Activated T-cell treated with anti-CD3 and anti-CD28 coated beads, Interleukin-2, amount 50 U/mL, for 1 hour (primary cell): ENCODE results near the gene SSU72.
A peak's percentile ranks its signal among the peaks of the same experiment; 100 is the strongest.
"Not testable (repeated sequence)": the region's sequence is repeated elsewhere in the genome, so short reads cannot be mapped to it uniquely, and the experiment has no call there.

ENCODE experiments used
- DNase-seq: peaks from one replicate; pipeline ENCODE4 v3.0.0-alpha.2; 2020

Gene SSU72

GRCh38 chr1:1609822-1610485 is 35.3 kb upstream of the SSU72 start:
- no peak for DNase-seq

GRCh38 chr1:1606232-1606631 is 31.6 kb upstream of the SSU72 start:
- DNase-seq: no peak

DNA sequence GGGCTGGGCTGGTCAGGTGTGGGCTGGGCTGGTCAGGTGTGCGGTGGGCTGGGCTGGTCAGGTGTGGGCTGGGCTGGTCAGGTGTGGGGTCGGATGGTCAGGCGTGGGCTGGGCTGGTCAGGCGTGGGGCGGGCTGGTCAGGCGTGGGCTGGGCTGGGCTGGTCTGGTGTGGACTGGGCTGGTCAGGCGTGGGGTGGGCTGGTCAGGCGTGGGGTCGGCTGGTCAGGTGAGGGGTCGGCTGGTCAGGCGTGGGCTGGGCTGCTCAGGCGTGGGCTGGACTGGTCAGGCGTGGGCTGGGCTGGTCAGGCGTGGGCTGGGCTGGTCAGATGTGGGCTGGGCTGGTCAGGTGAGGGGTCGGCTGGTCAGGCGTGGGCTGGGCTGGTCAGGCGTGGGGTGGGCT is 31.1 kb upstream of the SSU72 start:
- DNase-seq: no peak

- no peak for DNase-seq
These were observed 30.4 kb upstream of the SSU72 start for GRCh38 chr1:1605034-1605591.

GRCh38 chr1:1604374-1605033 is 29.8 kb upstream of the SSU72 start:
- DNase-seq: no peak

- DNase-seq: no peak
These were observed 29.2 kb upstream of the SSU72 start for GRCh38 chr1:1603671-1604373.

DNA sequence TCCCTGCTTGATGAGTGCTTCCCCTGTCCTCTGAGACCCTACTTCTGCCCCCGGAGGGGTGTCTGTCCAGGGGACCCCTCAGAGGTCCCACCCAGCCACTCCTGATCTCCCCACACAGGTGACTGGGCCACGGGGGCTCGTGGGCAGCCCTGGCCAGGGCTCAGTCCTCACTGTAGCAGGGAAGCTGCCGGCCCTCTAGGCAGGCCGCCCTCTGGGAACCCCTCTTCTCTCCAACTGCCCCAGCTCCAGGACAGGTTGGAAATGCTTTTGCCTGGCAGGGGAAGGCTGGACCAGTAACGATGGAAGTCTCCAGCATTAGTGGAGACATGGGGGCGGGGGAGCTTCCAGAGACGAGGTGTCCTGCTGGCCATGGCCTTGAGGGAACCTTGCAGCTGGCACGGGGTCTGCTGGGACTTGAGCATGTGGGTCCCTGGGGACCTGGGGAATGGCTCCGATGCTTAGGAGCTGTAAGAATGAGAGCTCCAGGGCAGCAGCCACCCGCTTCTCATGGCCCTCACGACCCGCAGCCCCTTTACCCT is 28.4 kb upstream of the SSU72 start:
- no peak for DNase-seq

DNA sequence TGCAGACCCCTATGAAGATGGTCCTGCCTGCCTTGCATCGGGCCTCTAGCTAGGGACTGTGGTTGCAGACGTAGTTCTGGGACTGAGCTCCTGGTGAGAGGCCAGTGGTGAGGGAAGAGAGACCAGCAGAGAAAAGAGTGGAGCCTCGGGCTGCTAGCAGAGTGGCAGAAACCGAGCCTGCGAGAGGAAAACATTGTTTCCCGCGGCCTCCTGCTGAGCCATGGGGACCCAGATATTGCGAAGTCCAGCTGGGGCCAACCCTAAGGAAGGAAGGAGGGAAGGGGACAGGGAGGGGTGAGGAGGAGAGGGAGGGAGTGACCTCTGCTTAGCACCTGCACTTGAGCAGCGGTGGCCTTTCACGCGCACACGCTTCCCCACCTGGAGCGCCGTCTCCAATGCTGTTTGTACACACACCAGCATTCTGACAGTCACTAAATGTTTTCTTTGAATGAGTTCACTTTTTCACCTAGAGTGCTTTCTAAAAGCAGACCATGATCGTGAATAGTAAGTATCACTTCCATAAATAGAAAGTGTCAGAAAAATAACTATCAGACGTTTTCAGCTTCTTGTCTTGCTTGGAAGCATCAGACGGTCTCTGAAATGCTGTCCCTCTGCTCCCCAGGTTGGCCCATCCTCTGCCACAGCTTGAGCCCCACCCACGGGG is 27.8 kb upstream of the SSU72 start:
- no peak for DNase-seq

DNA sequence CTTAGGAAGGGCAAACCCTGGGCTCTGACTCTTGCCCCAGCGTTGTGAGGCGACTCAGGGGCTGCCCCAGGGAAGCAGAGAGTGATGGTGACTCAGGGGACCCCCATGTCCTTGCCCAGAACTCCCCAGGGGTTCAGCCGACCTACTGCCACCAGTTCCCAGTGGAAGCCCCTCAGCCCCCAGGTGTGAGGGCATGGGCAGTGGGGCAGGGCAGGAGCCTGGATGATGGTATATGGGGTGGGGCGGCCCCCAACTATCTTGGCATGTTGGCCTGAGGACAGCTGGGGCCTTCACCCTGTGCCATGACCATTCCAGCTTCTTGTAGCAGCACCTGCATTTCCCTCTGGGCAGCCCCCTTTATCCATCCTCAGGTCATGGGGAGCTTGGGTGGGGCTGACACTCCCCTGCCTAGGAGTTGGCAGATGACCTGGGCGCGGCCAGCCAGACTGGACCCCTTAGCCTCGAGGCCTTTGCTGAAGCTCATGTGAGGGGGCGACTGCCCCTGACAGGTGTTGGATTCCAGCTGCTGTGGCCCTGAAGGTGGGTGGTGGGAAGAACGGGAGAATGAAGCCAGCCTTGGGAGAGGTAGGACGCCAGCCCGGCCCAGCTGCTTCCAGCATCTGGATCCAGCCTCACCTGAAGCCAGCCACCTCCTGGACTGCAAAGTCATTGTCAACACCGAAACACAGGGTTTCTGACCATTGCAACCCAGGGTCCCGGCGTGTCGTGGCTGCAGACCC is 27.1 kb upstream of the SSU72 start:
- no peak for DNase-seq

DNA sequence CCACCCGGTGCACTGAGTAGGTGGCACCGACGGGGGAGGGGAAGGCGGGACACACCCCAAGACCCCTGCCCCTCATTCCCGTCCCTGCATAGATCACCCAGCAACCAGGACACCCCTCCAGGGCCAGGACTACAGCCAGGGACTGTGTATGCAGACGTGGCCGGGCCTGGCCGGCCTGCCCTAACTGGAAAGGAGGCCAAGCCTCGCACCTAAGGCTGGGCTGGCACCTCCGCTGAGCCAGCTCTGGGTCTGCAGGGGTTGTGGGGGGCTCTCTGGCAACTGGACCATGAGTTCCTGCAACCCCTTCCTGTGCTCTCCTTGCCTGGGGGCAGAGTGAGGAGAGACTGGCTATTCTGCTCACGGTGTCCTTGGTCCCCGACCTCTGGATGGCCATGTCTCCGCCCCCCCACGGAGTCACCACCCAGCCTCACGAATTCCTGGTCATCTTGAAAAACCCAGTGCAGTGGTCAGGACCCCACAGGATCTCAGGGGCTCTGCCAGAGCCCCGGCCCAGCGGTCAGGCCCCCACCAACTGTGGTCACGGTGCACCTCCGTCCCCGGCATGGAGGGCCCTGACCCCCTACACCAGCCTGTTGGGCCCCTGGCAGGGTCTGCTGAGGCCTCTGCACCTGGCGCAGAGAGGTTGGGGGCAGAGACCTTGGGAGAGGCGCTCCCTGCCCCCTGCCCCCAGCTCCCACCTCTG is 26.3 kb upstream of the SSU72 start:
- no peak for DNase-seq

DNA sequence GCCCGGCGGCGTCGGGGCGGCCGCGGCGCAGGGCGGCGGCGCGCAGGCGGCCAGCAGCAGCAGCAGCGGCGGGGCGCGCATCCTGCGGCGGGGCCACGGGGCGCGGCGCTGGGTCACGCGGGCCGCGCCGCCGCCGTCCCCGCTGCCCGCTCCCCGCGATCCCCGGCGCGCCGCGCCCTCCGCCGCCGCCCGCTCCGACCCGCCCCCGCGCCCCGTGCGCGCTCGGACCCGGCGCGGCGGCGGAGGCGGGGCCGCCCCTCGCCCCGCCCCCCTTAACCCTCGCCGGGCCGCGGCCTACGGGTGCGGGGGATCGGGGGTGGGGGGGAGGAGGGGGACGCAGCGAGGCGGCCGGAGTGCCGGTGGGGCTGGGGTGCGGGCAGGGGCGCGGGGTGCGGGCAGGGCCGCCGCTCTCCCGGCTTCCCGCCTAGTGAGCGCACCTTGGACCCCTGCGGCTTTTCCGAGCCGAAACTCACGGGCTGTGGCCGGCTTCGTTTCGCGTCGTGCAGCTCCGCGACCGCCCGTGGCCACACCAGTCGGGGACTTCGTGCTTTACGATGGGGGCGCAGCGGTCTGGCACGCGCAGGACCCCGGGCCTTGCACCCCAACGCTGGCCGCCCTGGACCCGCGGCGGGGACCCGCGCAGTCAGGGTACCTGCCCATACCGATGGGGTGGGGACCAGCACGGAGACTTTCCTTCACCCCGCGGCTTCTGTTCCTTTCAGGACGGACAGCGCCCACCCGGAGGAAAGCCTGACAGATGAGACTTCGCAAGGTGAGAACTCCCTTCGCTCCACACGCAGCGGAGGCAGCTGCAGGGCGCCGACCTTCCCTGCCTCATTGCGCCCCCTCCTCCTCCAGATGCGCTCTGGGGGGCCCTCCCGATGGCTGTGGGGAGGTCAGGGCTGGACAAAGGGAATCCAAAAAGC is 25.5 kb upstream of the SSU72 start, which contains the start of gene FNDC10:
Gene FNDC10 (minus strand): TSS at position 201 of the 926 bp plus-strand sequence. CDS start 120 bp downstream, at position 81.
- DNase-seq: no peak

DNA sequence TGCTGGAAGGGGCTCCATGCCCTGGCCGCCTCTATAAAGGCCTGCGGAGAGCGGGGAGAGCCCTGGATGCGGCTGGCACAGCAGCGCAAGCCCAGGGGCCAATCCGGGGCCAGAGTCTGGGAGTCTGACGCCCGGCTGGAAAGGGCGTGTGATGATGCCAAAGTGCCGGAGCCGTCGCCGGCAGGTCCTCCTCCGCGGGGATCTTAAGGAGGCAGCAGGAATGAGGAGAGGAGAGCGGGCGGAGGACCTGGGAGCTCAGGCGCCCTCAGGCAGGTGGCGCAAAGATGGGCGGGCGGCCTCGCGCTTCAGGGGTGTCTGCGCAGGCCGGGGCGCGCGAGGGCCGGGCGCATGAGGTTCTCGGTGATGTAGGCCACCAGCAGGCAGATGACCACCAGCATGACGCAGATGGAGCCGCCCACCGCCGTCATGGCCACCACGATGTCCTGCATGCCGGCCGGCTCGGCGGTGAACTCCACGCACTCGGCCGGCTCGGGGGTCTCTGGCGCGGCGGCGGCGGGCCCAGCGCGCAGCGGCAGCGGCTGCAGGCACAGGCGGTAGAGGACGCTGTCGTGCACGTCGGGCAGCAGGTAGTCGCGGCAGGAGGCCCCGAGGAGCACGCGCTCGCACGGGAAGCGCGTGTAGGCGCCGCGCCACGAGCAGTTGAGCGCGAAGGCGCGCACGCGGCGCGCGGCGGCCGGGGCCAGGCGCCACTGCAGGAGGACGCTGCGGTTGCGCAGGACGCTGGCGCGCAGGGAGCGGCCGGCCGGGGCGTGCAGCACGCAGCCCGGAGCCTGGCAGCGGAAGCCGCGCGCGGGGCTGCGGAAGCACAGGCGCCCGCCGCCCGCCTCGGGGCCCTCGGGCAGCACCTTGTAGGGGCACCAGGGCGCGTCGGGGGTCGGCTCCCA is 24.6 kb upstream of the SSU72 start:
- peak; percentile 47 for DNase-seq

- no peak for DNase-seq
These were observed 24.0 kb upstream of the SSU72 start for GRCh38 chr1:1598720-1599029.

DNA sequence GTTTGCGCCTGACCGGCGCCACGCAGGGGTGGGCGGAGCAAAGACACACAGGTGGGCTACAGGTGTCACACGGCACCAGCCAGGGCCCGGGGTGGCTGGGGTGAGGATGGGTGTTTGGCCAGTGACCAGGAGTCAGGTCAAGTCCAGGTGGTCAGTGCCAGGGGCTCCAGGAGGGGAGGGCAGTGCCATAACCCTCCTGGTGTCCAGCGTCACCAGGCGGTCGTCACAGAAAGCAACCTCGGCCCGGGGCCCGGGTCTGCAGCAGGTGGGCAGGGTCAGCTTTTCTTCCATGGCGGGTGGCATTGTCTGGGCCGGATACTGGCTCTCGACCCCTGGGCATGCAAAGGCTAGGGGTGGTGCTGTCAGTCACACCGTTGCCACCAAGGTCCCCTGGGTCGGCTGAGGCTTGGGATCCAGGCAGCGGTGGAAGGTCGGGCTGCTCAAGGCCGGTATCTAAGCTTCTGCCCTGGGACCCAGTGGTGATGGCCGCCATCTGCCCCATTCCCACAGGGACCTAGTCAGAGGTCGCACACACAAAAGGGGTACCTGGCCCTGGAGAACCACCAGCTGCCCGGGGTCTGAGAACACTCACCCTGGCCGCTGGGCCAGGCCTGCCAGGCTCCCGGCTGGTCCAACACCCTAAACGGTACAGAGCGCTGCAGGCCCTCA is 23.5 kb upstream of the SSU72 start:
- DNase-seq: no peak

DNA sequence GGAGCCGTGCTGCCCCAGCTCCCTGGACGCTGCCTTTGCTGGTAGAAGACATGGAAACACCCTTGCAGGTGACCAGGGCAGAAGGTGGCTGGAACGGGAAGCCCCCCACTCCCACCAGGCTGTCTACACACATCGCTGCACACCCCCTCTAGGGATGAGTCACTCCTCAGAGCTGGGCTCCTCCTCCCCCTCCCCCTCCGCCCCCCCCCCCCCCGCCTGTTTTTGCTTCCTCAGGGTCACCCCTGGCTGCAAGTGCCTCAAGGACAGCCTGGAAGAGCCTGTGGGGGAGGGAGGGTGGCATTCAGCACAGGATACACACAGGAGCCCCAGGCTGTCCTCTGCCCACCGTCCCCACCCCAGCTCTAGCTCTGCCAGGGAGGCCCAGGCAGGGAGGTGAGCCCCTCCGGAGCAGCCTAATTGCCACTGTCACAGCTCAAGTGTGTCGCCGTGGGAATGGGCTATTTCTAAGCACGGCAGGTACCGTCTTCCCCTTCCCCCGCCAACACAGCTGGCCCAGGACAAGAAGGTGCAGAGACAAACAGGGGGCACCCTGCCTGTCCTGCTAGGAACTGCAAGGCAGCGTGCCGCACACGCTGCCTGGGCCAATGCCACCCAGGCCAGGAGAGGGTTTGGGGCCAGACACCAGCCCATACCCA is 22.7 kb upstream of the SSU72 start:
- DNase-seq: no peak

GRCh38 chr1:1596493-1597274 is 22.0 kb upstream of the SSU72 start:
- DNase-seq: no peak

- not testable (repeated sequence) for DNase-seq
These were observed 20.7 kb upstream of the SSU72 start for GRCh38 chr1:1595341-1595740.
